ENCODE measurements around the gene AP2A2.

Gene AP2A2

GRCh38 chr11:976431-977160, 50.9 kb downstream of the AP2A2 start:
- no peak for DNase-seq (ENCODE audit: extremely low read depth, low read depth)
- TF ChIP-seq CTCF (IDR thresholded peaks at IDR 0.05; ENCODE audit: low read depth, low read length) = peak; percentile 20

- no peak for TF ChIP-seq CTCF (IDR thresholded peaks at IDR 0.05; ENCODE audit: low read depth, low read length)
Measured at GRCh38 chr11:977830-978720, 52.4 kb downstream of the AP2A2 start.

DNA sequence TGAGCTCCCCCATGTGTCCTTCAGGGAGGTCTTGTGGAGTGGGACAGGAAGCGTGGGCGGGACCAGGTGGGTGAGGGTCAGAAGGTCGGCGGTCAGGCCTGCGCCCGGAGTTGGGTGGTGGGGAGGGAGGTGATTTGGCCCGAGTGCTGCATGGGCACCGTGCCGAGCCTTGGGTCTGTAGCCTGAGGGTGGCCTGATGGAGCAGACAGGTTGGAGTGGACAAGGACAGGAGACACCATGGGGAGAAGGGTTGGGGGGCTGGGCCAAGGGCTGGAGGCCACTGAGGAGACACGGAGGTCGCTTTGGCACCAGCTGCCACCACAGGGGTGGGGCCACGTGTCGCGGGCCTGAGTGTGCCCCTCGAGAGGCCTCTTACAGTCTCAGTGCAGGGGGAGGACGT, 53.1 kb downstream of the AP2A2 start:
- no peak for TF ChIP-seq CTCF (IDR thresholded peaks at IDR 0.05; ENCODE audit: low read depth, low read length)
- DNase-seq (ENCODE audit: extremely low read depth, low read depth) = no peak

More at GRCh38 chr11:977830-978720, 52.4 kb downstream of the AP2A2 start:
- no peak for DNase-seq (ENCODE audit: extremely low read depth, low read depth)

DNA sequence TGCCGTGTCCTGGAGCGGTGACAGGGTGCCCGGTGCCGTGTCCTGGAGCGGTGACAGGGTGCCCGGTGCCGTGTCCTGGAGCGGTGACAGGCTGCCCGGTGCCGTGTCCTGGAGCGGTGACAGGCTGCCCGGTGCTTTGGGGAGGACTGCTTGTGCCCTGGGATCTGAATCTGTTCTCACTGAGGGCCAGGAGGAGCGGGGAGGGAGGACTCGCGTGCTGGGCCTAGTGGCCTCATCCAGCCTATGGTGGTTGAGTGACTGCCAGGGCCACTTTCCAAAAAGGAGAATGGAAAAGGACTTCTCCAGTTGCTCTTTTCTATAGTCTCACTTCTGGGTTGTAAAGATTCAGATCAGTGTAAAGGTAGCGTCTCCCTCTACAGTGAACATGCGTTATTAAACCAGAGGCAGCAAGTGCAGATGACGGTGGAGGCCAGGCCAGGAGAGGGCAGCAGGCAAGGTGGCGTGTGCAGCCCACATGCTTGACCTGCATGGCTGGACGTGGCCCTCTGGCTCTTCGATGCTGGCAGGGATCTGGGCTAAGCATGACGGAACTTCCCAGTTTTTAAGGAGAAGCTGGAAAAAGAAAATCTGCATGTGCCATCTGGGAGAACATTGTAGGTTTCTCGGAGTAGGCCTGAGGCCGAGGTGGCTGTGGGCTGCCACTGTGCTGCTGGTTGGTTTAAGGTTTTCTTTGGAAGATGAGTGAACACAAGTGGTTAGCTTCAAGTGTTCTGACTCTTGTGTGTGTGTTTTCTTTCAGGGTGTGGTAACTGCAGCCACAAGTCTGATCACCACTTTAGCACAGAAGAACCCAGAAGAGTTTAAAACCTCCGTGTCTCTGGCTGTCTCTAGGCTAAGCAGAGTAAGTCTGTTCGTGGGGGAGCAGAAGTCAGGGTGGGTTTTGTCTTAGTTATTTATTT, 55.0 kb downstream of the AP2A2 start:
- no peak for DNase-seq (ENCODE audit: extremely low read depth, low read depth)
- no peak; the same call in 1 of the 2 replicates for TF ChIP-seq CTCF (IDR thresholded peaks at IDR 0.05; ENCODE audit: low read depth, low read length)

- TF ChIP-seq CTCF (IDR thresholded peaks at IDR 0.05; ENCODE audit: low read depth, low read length) = no peak
- DNase-seq (ENCODE audit: extremely low read depth, low read depth) = no peak
Measured at GRCh38 chr11:981764-982163, 56.1 kb downstream of the AP2A2 start.

GRCh38 chr11:984546-984945, 58.9 kb downstream of the AP2A2 start:
- no peak for TF ChIP-seq CTCF (IDR thresholded peaks at IDR 0.05; ENCODE audit: low read depth, low read length)
- DNase-seq (ENCODE audit: extremely low read depth, low read depth) = no peak

All from AG09319 (cell line).